Gastrocnemius medialis (tissue), 4 donors: ENCODE data around the gene DSCAML1. TPM values are rescaled to one million over a fixed set of nuclear protein-coding genes. Genes with fewer than 3 reads are reported as not detected.

Source experiments
- ATAC-seq, 2 donors: fragments of 150-250 bp; one replicate each; pipeline ENCODE4 v1.9.1; 2016
- DNase-seq, 2 donors: peaks; one replicate each; pipeline ENCODE4 v3.0.0-alpha.2; 2019
- H3K27ac ChIP-seq, 4 donors: fragments of 200-600 bp; sonication (generic); 1 replicate in 1 of 4; 2 replicates in 3 of 4; pipeline ENCODE4 v1.5.1; 2016 to 2018; ENCODE audit warnings: mild to moderate bottlenecking in 2 of 4, moderate library complexity in 1 of 4
- H3K27me3 ChIP-seq, 3 donors: fragments of 200-600 bp; sonication (generic) in 2 of 3; 1 replicate in 1 of 3; 2 replicates in 2 of 3; pipeline versions ENCODE4 v1.5.1 to v1.6.0; 2016 to 2019; ENCODE audit warnings: mild to moderate bottlenecking in 1 of 3, moderate library complexity in 1 of 3
- H3K36me3 ChIP-seq, 2 donors: fragments of 200-600 bp; sonication (generic) in 1 of 2; one replicate each; pipeline ENCODE4 v1.5.1; 2017 to 2018
- H3K4me1 ChIP-seq, 2 donors: fragments of 200-600 bp; sonication (generic) in 1 of 2; one replicate each; pipeline ENCODE4 v1.5.1; 2016 to 2017; ENCODE audit warnings: mild to moderate bottlenecking in 2 of 2
- H3K4me3 ChIP-seq, 4 donors: fragments of 200-600 bp; sonication (generic) in 3 of 4; 1 replicate in 1 of 4; 2 replicates in 3 of 4; pipeline ENCODE4 v1.5.1; 2016 to 2019; ENCODE audit warnings: mild to moderate bottlenecking in 2 of 4
- H3K9me3 ChIP-seq, 3 donors: fragments of 200-600 bp; sonication (generic) in 2 of 3; 1 replicate in 1 of 3; 2 replicates in 2 of 3; pipeline ENCODE4 v1.5.1; 2016 to 2019
- CTCF ChIP-seq, 5 experiments: fragments of 450-650 bp in 3 of 5; fragments of 200-600 bp in 2 of 5; sonication (generic) in 2 of 5; IDR thresholded peaks in 4 of 5; conservative IDR thresholded peaks in 1 of 5; 1 replicate in 4 of 5; 2 replicates in 1 of 5; pipeline ENCODE4 v1.5.1; 2016 to 2019; ENCODE audit warnings: antibody characterized with exemption in 5 of 5, mild to moderate bottlenecking in 3 of 5, moderate library complexity in 3 of 5
- POLR2A ChIP-seq, 2 donors: fragments of 450-650 bp; IDR thresholded peaks; one replicate each; pipeline ENCODE4 v1.6.1; 2017; ENCODE audit warnings: antibody characterized with exemption in 2 of 2, mild to moderate bottlenecking in 2 of 2, moderate library complexity in 2 of 2
- in situ Hi-C, 4 donors: fragments of 200-750 bp; cut with MboI; loops; one replicate each; pipeline versions ENCODE4 v1.15.0 to v1.8.0; 2017; ENCODE audit warnings: low sequenced_read_pairs in 4 of 4
- intact Hi-C: fragments of 100-400 bp; cut with DNase I; formaldehyde crosslinking; loops from one replicate; pipeline ENCODE4 v1.15.1; 2023; ENCODE audit warnings: low total_unique reads
- total RNA-seq, 4 donors: library from RNA; depleted of rRNA; stranded (reverse); fragments of >200 nt; gene quantifications; one replicate each; pipeline versions ENCODE4 v1.1.0 to v1.2.3, GENCODE V29; 2016

Gene DSCAML1
- total RNA-seq, 4 donors from 2014 or later: 0.05 to 0.15 (median 0.07) TPM

GRCh38 chr11:117838901-117839300 lies 41.9 kb upstream of the DSCAML1 start:
- DNase-seq: no peak
- H3K27ac ChIP-seq: no peak overlapping the region
- in situ Hi-C loops (no loop called here), intact Hi-C loops (no loop called here)
- TF ChIP-seq CTCF (IDR thresholded peaks at IDR 0.05 in 4 of 5, conservative IDR thresholded peaks at IDR 0.05 in 1 of 5) (no peak), POLR2A (IDR thresholded peaks at IDR 0.05) (no peak)
- peaks cover under 1 to 10% of the 10 kb centered on the region in 2 donors for H3K4me1 ChIP-seq
- H3K9me3 ChIP-seq: no peaks in the 10 kb centered on the region
- H3K36me3 ChIP-seq: no peaks in the 10 kb centered on the region
- no peak for ATAC-seq
- no peak overlapping the region for H3K4me3 ChIP-seq
- H3K27me3 ChIP-seq: no peaks in the 10 kb centered on the region

GRCh38 chr11:117837791-117838190 lies 40.8 kb upstream of the DSCAML1 start:
- Histone ChIP-seq H3K36me3 (no peaks in the 10 kb centered on the region), H3K4me3 (no peak overlapping the region), H3K9me3 (no peaks in the 10 kb centered on the region), H3K27ac (no peak overlapping the region), H3K4me1 (peaks cover 8 to 15% of the 10 kb centered on the region in 2 donors), H3K27me3 (no peaks in the 10 kb centered on the region)
- DNase-seq (no peak), ATAC-seq (no peak)
- intact Hi-C loops (no loop called here), in situ Hi-C loops (no loop called here)
- TF ChIP-seq CTCF (IDR thresholded peaks at IDR 0.05 in 4 of 5, conservative IDR thresholded peaks at IDR 0.05 in 1 of 5) (no peak), POLR2A (IDR thresholded peaks at IDR 0.05) (no peak)

- no peak for DNase-seq
- H3K4me3 ChIP-seq: no peak overlapping the region
- intact Hi-C loops: no loop called here
- no peaks in the 10 kb centered on the region for H3K27me3 ChIP-seq
- ATAC-seq: no peak
- peaks cover 8 to 18% of the 10 kb centered on the region in 2 donors for H3K4me1 ChIP-seq
- H3K36me3 ChIP-seq: no peaks in the 10 kb centered on the region
- TF ChIP-seq POLR2A (IDR thresholded peaks at IDR 0.05) (no peak), CTCF (IDR thresholded peaks at IDR 0.05 in 4 of 5, conservative IDR thresholded peaks at IDR 0.05 in 1 of 5) (no peak)
- in situ Hi-C loops: no loop called here
- no peak overlapping the region for H3K27ac ChIP-seq
- H3K9me3 ChIP-seq: no peaks in the 10 kb centered on the region
These were observed 40.2 kb upstream of the DSCAML1 start for GRCh38 chr11:117837070-117837776.

GRCh38 chr11:117836077-117836960 lies 39.3 kb upstream of the DSCAML1 start:
- DNase-seq (no peak), ATAC-seq (no peak)
- Histone ChIP-seq H3K36me3 (no peaks in the 10 kb centered on the region), H3K9me3 (no peaks in the 10 kb centered on the region), H3K27me3 (no peaks in the 10 kb centered on the region), H3K4me1 (peaks cover 8 to 19% of the 10 kb centered on the region in 2 donors), H3K27ac (no peak overlapping the region), H3K4me3 (no peak overlapping the region)
- intact Hi-C loops (no loop called here), in situ Hi-C loops (no loop called here)
- no peak for TF ChIP-seq CTCF (IDR thresholded peaks at IDR 0.05 in 4 of 5, conservative IDR thresholded peaks at IDR 0.05 in 1 of 5)
- no peak for TF ChIP-seq POLR2A (IDR thresholded peaks at IDR 0.05)
